ENCODE results near the gene PCGF5. TPM values are rescaled to one million over a fixed set of nuclear protein-coding genes. Genes with fewer than 3 reads are reported as not detected.

Gene PCGF5
- total RNA-seq, 2 donors from 2014 or later: 35.7 to 41.3 TPM

DNA sequence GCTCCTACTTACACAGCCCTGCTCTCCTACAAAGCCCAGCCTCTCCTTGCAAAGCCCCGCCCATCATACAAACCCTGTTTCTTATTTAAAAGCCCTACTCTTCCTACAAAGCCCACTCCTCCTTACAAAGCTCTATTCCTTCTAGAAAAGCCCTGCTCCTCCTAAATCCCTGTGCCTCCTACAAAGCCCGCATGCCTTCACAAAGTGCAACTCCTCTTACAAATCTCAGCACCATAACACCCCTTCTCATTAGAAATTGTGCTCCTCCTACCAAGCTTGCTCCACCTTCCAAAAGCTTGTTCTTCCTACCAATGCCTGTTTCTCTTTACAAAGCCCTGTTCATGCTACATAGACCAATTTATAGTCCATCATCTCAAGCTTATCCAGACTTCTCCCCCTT is 66.1 kb downstream of the PCGF5 start:
- Histone ChIP-seq H3K4me1 (replicated peaks) (no peaks in the 10 kb centered on the region), H3K4me3 (no peak overlapping the region), H3K36me3 (no peaks in the 10 kb centered on the region), H3K27me3 (replicated peaks; ENCODE audit: insufficient read depth) (no peaks in the 10 kb centered on the region), H3K27ac (no peak overlapping the region), H3K9me3 (no peaks in the 10 kb centered on the region)
- WGBS: 70% methylated on average over 2 of the region's 2 CpGs
- no peak for DNase-seq (ENCODE audit: low spot score)
- intact Hi-C loops (cut with DNase I): no loop called here
- TF ChIP-seq POLR2A (IDR thresholded peaks at IDR 0.05): no peak
- TF ChIP-seq, protein P1, sequence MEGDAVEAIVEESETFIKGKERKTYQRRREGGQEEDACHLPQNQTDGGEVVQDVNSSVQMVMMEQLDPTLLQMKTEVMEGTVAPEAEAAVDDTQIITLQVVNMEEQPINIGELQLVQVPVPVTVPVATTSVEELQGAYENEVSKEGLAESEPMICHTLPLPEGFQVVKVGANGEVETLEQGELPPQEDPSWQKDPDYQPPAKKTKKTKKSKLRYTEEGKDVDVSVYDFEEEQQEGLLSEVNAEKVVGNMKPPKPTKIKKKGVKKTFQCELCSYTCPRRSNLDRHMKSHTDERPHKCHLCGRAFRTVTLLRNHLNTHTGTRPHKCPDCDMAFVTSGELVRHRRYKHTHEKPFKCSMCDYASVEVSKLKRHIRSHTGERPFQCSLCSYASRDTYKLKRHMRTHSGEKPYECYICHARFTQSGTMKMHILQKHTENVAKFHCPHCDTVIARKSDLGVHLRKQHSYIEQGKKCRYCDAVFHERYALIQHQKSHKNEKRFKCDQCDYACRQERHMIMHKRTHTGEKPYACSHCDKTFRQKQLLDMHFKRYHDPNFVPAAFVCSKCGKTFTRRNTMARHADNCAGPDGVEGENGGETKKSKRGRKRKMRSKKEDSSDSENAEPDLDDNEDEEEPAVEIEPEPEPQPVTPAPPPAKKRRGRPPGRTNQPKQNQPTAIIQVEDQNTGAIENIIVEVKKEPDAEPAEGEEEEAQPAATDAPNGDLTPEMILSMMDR (IDR thresholded peaks at IDR 0.05): no peak
- TF ChIP-seq POLR2AphosphoS5 (IDR thresholded peaks at IDR 0.05): no peak

DNA sequence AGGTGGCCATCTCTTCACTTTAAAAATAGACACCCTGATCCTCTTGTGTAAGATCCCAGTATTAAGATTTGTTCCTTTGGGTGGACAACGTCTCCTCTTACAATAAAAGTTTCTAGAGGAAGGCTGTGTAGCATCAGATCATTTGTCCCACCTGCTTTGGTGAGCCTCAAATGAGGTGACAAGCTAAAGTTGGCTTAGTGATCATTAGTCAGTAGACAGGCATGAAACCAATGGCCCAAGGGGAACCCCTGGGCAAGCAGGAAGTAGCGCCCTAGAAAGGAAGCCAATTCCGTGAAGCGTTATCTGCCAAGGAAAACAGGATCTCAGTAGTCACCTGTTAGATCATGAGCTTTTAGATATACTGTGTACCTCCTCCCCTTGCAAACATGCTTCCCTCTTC is 66.8 kb downstream of the PCGF5 start:
- Histone ChIP-seq H3K4me3 (no peak overlapping the region), H3K27me3 (replicated peaks; ENCODE audit: insufficient read depth) (no peaks in the 10 kb centered on the region), H3K9me3 (no peaks in the 10 kb centered on the region), H3K36me3 (no peaks in the 10 kb centered on the region), H3K27ac (no peak overlapping the region), H3K4me1 (replicated peaks) (no peaks in the 10 kb centered on the region)
- whole genome bisulfite sequencing: 65% methylated on average over 4 of the region's 4 CpGs
- TF ChIP-seq, protein P1 (IDR thresholded peaks at IDR 0.05): no peak
- TF ChIP-seq POLR2A (IDR thresholded peaks at IDR 0.05) (no peak), POLR2AphosphoS5 (IDR thresholded peaks at IDR 0.05) (no peak)
- no peak for DNase-seq (ENCODE audit: low spot score)
- intact Hi-C loops (cut with DNase I): no loop called here

DNA sequence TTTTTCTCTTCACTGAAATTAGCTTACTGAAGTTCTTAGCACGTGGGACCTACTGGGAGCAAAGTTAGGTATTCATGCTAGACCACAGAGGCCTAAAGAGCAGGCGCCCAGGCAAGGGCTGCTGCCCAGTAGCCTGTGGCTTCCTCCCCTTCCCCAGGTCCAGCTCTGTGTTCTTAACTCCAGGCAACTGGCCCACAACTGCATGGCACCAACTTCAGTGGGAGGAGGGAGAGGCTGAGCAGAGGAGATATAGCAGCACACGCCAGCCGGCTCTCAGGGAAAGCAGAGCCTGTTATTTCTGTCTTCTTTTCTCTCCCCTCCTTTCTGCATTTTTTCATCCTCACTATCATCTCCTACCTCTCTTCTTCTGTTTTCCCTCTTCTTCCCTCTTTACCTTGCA is 67.4 kb downstream of the PCGF5 start:
- Histone ChIP-seq H3K27me3 (replicated peaks; ENCODE audit: insufficient read depth) (no peaks in the 10 kb centered on the region), H3K9me3 (no peaks in the 10 kb centered on the region), H3K27ac (no peak overlapping the region), H3K36me3 (no peaks in the 10 kb centered on the region), H3K4me3 (no peak overlapping the region), H3K4me1 (replicated peaks) (no peaks in the 10 kb centered on the region)
- no peak for DNase-seq (ENCODE audit: low spot score)
- intact Hi-C loops (cut with DNase I): no loop called here
- WGBS: 88% methylated on average over 4 of the region's 4 CpGs
- no peak for TF ChIP-seq POLR2AphosphoS5 (IDR thresholded peaks at IDR 0.05)
- TF ChIP-seq POLR2A (IDR thresholded peaks at IDR 0.05): no peak
- TF ChIP-seq, protein P1 (IDR thresholded peaks at IDR 0.05): no peak

DNA sequence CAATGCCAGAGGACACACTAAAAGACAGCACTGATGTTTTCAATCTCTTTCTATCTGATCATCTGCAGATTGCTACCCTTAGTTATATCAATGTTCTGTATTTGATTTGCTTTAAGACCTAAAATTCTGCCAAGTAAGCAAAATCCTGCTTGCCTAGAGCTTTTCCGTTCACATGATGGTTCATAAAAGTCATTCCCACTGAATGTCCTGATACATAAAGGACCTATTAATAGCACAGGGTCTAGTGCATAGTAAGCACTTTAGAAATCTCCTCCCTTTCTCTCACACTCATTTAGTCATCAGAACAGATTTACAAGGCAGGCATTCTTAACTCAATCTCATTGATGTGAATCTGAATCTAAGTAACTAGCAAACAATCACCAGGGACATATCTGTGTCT is 68.8 kb downstream of the PCGF5 start:
- H3K9me3 ChIP-seq: no peaks in the 10 kb centered on the region
- DNase-seq (ENCODE audit: low spot score): no peak
- intact Hi-C loops (cut with DNase I): no loop called here
- TF ChIP-seq POLR2A (IDR thresholded peaks at IDR 0.05): no peak
- H3K36me3 ChIP-seq: no peaks in the 10 kb centered on the region
- no peak overlapping the region for H3K27ac ChIP-seq
- H3K27me3 ChIP-seq (replicated peaks; ENCODE audit: insufficient read depth): no peaks in the 10 kb centered on the region
- 88% methylated on average over 1 of the region's 1 CpG for WGBS
- H3K4me1 ChIP-seq (replicated peaks): no peaks in the 10 kb centered on the region
- H3K4me3 ChIP-seq: no peak overlapping the region

DNA sequence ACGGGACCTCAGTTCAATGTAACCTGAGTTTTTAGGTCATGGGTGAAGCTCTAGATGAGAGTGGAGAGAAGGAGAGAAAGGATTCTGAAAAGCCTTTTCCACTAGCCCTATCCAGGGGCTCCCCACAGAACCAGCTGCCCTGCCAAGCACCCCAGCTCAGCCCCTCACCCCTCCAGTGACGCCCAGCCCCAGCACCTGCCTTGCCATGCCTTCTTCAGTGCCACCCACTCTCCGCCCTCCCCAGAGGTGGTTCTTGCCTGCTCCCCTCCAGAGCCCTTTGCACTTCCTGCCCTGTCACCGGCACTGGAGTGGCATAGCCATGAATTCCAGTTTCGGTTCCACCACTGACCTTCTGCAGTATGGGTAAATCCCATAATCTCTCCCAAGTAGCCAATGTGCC is 70.1 kb downstream of the PCGF5 start:
- DNase-seq (ENCODE audit: low spot score): no peak
- no peak overlapping the region for H3K27ac ChIP-seq
- no peak overlapping the region for H3K4me3 ChIP-seq
- H3K4me1 ChIP-seq (replicated peaks): no peaks in the 10 kb centered on the region
- no peaks in the 10 kb centered on the region for H3K27me3 ChIP-seq (replicated peaks; ENCODE audit: insufficient read depth)
- 88% methylated on average over 5 of the region's 5 CpGs for WGBS
- no peaks in the 10 kb centered on the region for H3K9me3 ChIP-seq
- intact Hi-C loops (cut with DNase I): no loop called here
- H3K36me3 ChIP-seq: no peaks in the 10 kb centered on the region
- TF ChIP-seq POLR2AphosphoS5 (IDR thresholded peaks at IDR 0.05) (no peak), POLR2A (IDR thresholded peaks at IDR 0.05) (no peak)
- TF ChIP-seq, protein P1 (IDR thresholded peaks at IDR 0.05): no peak
